Endodermal cell (in vitro differentiated cells): ENCODE measurements around the gene TPK1. TPM values are rescaled to one million over a fixed set of nuclear protein-coding genes. Genes with fewer than 3 reads are reported as not detected.

Experiments
- DNase-seq: peaks from one replicate; pipeline ENCODE4 v3.0.0-alpha.2; 2017
- H3K27ac ChIP-seq: 2 replicates; pipeline ENCODE4 v1.5.1; 2013; ENCODE audit warnings: mild to moderate bottlenecking, low read depth, low read length, moderate library complexity
- H3K27me3 ChIP-seq: 2 replicates; pipeline ENCODE4 v1.6.1; 2013; ENCODE audit warnings: mild to moderate bottlenecking, low read length, moderate library complexity; ENCODE audit not compliant: insufficient read depth, control insufficient read depth, poor library complexity, severe bottlenecking
- H3K36me3 ChIP-seq: 2 replicates; pipeline ENCODE4 v1.7.0; 2013; ENCODE audit warnings: mild to moderate bottlenecking, low read length, moderate library complexity; ENCODE audit not compliant: control insufficient read depth, insufficient read depth
- H3K4me1 ChIP-seq: one replicate; pipeline ENCODE4 v1.7.0; 2013; ENCODE audit warnings: low read length; ENCODE audit not compliant: control insufficient read depth, insufficient read depth
- H3K4me3 ChIP-seq: 2 replicates; pipeline ENCODE4 v1.5.1; 2013; ENCODE audit warnings: mild to moderate bottlenecking, low read length, moderate library complexity
- H3K9ac ChIP-seq: 2 replicates; pipeline ENCODE4 v1.6.1; 2013; ENCODE audit warnings: mild to moderate bottlenecking, low read length, moderate library complexity; ENCODE audit not compliant: poor library complexity, severe bottlenecking; ENCODE audit errors: extremely low read depth
- H3K9me3 ChIP-seq: 2 replicates; pipeline ENCODE4 v1.6.1; 2013; ENCODE audit warnings: mild to moderate bottlenecking, low read length, moderate library complexity; ENCODE audit not compliant: control insufficient read depth
- H3K27ac Mint-ChIP-seq: 2 replicates; pipeline ENCODE4 v1.8.0; 2020; ENCODE audit warnings: mixed read lengths
- H3K27me3 Mint-ChIP-seq: 2 replicates; pipeline ENCODE4 v1.8.0; 2021; ENCODE audit warnings: mild to moderate bottlenecking, mixed read lengths; ENCODE audit not compliant: insufficient read depth
- H3K36me3 Mint-ChIP-seq: 2 replicates; pipeline ENCODE4 v1.8.0; 2020; ENCODE audit warnings: low read depth, mixed read lengths
- H3K4me1 Mint-ChIP-seq: 2 replicates; pipeline ENCODE4 v1.8.0; 2020; ENCODE audit warnings: mixed read lengths
- H3K4me3 Mint-ChIP-seq: 2 replicates; pipeline ENCODE4 v1.8.0; 2020; ENCODE audit warnings: mild to moderate bottlenecking, moderate library complexity, mixed read lengths
- H3K9me3 Mint-ChIP-seq: 2 replicates; pipeline ENCODE4 v1.8.0; 2020; ENCODE audit warnings: mild to moderate bottlenecking, mixed read lengths
- WGBS, 2 experiments: methylation state at CpG; one replicate each; pipeline versions ENCODE4 v1.1.5 to v1.1.7; 2013; ENCODE audit warnings: missing lambda C conversion rate in 2 of 2, mixed read lengths in 1 of 2; ENCODE audit not compliant: insufficient coverage in 1 of 2, insufficient read length in 1 of 2; 5-methylcytosine and 5-hydroxymethylcytosine counted together
- long read RNA-seq, 4 experiments: library from polyadenylated mRNA in 2 of 4; library from RNA in 1 of 4; library from capped mRNA in 1 of 4; stranded (forward) in 3 of 4; unstranded in 1 of 4; transcript quantifications; one replicate each; pipeline ENCODE4 v2.0.0, GENCODE V29; 2020 to 2021; ENCODE audit warnings: inconsistent platforms in 1 of 4
- polyA plus RNA-seq, 2 experiments: library from polyadenylated mRNA; stranded (reverse); fragments of 50-300 nt; gene quantifications; one replicate each; pipeline ENCODE4 v1.2.3, GENCODE V29; 2013
- total RNA-seq, 2 donors: library from RNA; stranded (reverse); fragmentation: NEBNext Ultra II Directional in 1 of 2; extraction: Animal tissue kit (Norgen Biotek cat#: 25700) in 1 of 2; gene quantifications; 2 replicates in 1 of 2; 3 replicates in 1 of 2; pipeline ENCODE4 v1.2.1, GENCODE V29; 2021
- TF ChIP-seq, protein P1 (sequence below): fragments of 200-600 bp; sonication (generic); conservative IDR thresholded peaks from 2 replicates; pipeline ENCODE4 v1.5.0; 2021; ENCODE audit warnings: antibody characterized with exemption, mild to moderate bottlenecking

The TPK1 gene
- total RNA-seq = 1 to 10 TPM; 9.7 TPM
- 6.7 TPM for polyA plus RNA-seq (2013, experiment 1 of 2)
- 7.1 TPM for polyA plus RNA-seq (2013, experiment 2 of 2)
- long read RNA-seq, experiment 1, partial matches to known transcripts = 1 of 4 reads
- long read RNA-seq, experiment 1, other reads (novel, unspliced or antisense) = 3 of 4 reads
- long read RNA-seq, experiment 2, partial matches to known transcripts = 2 of 8 reads
- long read RNA-seq, experiment 2, other reads (novel, unspliced or antisense) = 4 of 8 reads
- long read RNA-seq, experiment 3, transcript TPK1-201 (9 exons, 2,439 nt) = major isoform, 8 of 23 reads
- long read RNA-seq, experiment 3, partial matches to known transcripts = 3 of 23 reads
- long read RNA-seq, experiment 3, other reads (novel, unspliced or antisense) = 9 of 23 reads
- long read RNA-seq, experiment 4, partial matches to known transcripts = 0 of 5 reads
- long read RNA-seq, experiment 4, other reads (novel, unspliced or antisense) = 1 of 5 reads

DNA sequence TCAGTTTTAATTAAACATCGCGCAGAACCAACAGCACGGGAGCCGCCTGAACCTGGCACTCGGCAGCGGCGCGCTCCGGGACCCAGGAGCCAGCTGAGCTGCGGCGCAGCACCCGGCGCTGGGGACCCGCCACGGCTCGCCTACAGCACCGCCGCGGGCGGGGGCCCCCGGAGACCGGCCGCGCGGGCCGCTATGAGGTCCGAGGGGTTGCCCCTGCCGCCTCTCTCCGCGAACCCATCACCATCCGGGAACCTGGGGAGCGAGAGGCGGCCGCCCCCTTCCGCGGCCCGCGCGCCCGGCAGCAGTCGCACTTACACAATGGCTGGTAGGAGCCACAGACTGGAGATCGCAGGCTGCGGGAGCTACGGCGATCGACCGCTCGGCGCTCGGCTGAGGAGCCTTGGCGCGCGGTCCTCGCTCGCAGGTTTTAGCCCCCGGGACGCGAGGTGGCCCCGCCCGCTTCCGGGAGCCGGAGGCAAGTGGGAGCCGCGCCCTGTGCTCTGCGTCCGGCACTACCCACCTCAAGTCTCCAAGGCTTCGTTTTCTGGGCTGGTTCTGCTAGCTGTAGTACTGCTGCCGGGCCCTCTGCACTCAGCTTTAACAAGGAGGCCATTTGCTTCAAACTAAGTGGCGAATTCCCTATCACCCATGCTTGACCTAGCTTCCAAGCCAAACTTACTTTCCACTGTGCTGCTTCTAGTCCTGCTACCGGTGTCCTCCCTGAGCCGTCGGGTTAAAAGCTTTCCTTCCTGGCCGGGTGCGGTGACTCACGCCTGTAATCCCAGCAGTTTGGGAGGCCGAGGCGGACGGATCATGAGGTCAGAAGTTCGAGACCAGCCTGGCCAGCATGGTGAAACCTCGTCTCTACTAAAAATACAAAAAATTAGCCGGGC is at the start of gene TPK1:
Gene TPK1 (minus strand): TSS at position 402 of the 893 bp plus-strand sequence. CDS start 451 bp downstream, outside the sequence.
- peak; percentile 95 for DNase-seq
- no peaks in the 10 kb centered on the region for H3K4me1 ChIP-seq
- Mint-ChIP-seq H3K36me3 (peaks cover 1% of the 10 kb centered on the region), H3K4me3 (peak within 1 kb of the TSS; percentile 89), H3K9me3 (peaks cover 5% of the 10 kb centered on the region), H3K4me1 (peaks cover 14% of the 10 kb centered on the region), H3K27ac (peak within 1 kb of the TSS; percentile 94), H3K27me3 (peaks cover 8% of the 10 kb centered on the region)
- peak within 1 kb of the TSS; percentile 90 for H3K4me3 ChIP-seq
- TF ChIP-seq, protein P1, sequence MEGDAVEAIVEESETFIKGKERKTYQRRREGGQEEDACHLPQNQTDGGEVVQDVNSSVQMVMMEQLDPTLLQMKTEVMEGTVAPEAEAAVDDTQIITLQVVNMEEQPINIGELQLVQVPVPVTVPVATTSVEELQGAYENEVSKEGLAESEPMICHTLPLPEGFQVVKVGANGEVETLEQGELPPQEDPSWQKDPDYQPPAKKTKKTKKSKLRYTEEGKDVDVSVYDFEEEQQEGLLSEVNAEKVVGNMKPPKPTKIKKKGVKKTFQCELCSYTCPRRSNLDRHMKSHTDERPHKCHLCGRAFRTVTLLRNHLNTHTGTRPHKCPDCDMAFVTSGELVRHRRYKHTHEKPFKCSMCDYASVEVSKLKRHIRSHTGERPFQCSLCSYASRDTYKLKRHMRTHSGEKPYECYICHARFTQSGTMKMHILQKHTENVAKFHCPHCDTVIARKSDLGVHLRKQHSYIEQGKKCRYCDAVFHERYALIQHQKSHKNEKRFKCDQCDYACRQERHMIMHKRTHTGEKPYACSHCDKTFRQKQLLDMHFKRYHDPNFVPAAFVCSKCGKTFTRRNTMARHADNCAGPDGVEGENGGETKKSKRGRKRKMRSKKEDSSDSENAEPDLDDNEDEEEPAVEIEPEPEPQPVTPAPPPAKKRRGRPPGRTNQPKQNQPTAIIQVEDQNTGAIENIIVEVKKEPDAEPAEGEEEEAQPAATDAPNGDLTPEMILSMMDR = no peak
- peak within 1 kb of the TSS; percentile 75 for H3K27ac ChIP-seq
- H3K9ac ChIP-seq = peak within 1 kb of the TSS; percentile 82
- H3K9me3 ChIP-seq = peaks cover 16% of the 10 kb centered on the region
- WGBS, 2 experiments = 9 to 32% methylated on average over 12 to 81 of the region's 81 CpGs
- H3K27me3 ChIP-seq = no peaks in the 10 kb centered on the region
- H3K36me3 ChIP-seq = peaks cover 10% of the 10 kb centered on the region

DNA sequence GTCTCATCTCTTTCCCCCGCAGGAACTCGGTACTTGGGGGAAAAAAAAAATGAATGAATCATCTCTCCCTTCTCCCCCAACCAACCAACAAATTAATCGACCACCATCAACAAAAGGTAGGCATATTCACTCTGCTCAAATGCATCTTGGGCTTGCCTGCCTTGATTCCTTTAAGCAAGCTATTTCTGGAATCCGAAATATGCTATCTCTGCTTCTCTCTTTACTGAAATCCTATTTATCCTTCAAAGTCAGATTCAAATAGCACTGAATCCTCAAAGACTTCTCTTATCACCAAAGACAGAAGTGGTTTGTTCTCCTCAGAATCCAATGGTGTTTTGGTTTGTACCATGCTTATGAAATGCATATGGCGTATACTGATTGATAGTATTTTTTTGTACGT is 49.6 kb upstream of the TPK1 start:
- Histone ChIP-seq H3K9ac (peak overlapping the region; percentile 19), H3K36me3 (no peaks in the 10 kb centered on the region), H3K27me3 (no peaks in the 10 kb centered on the region), H3K4me1 (peaks cover 15% of the 10 kb centered on the region), H3K4me3 (no peak overlapping the region), H3K27ac (no peak overlapping the region), H3K9me3 (no peaks in the 10 kb centered on the region)
- Mint-ChIP-seq H3K27ac (peak overlapping the region; percentile 79), H3K4me3 (no peak overlapping the region), H3K36me3 (no peaks in the 10 kb centered on the region), H3K9me3 (no peaks in the 10 kb centered on the region), H3K4me1 (peaks cover 22% of the 10 kb centered on the region), H3K27me3 (no peaks in the 10 kb centered on the region)
- DNase-seq = no peak
- WGBS, 2 experiments = 46 to 72% methylated on average over 2 to 6 of the region's 6 CpGs
- TF ChIP-seq, protein P1 = no peak

DNA sequence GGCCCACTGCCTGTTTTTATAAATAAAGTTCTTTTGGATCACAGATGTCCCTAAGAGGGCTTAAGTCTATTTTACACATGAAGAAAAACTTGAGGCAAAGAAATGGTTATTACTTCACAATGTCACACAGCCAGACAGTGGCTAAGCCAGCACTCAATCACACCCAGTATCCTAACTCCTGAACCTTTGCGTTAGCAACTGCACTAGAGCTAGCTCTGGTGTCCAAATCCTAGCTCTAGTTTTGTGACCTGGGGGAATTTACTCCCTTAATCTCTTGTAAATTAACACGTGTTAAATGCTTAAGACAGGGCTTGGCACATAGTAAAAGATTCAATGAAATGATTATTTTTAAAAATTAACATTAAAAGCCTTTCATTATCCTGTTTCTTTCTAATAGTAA is 49.0 kb upstream of the TPK1 start:
- Histone ChIP-seq H3K4me1 (peaks cover 19% of the 10 kb centered on the region), H3K27me3 (no peaks in the 10 kb centered on the region), H3K36me3 (no peaks in the 10 kb centered on the region), H3K9me3 (no peaks in the 10 kb centered on the region), H3K9ac (peak overlapping the region; percentile 19), H3K4me3 (no peak overlapping the region), H3K27ac (no peak overlapping the region)
- Mint-ChIP-seq H3K27me3 (no peaks in the 10 kb centered on the region), H3K27ac (peak overlapping the region; percentile 79), H3K4me1 (peaks cover 28% of the 10 kb centered on the region), H3K4me3 (no peak overlapping the region), H3K36me3 (no peaks in the 10 kb centered on the region), H3K9me3 (no peaks in the 10 kb centered on the region)
- 43% methylated on average over 2 of the region's 2 CpGs; no CpG with 5 or more reads in 1 of the 2 experiments for WGBS, 2 experiments
- DNase-seq = no peak
- TF ChIP-seq, protein P1 = no peak
